Skeletal muscle tissue (tissue), 2 donors: Measurements from ENCODE around the gene F2R. TPM values are rescaled to one million over a fixed set of nuclear protein-coding genes. Genes with fewer than 3 reads are reported as not detected.

Experiments
- small RNA-seq: library from RNA; depleted of rRNA; stranded (forward); fragments of <200 nt; gene quantifications from one replicate; pipeline ENCODE3, GENCODE V24; 2014
- total RNA-seq: library from RNA; depleted of rRNA; stranded (reverse); fragments of >200 nt; gene quantifications from one replicate; pipeline ENCODE4 v1.2.3, GENCODE V29; 2014

F2R gene
- total RNA-seq, 1 donor from 2014 or later: 13.0 TPM

Small RNAs within 50 kb of the gene (small RNA-seq; reads per million reads assigned to genes)
- gene RF02154: not detected
- not detected for gene RF02155

Other genes starting within 250 kb of the F2R start
- under 0.01 TPM for gene F2RL2, start 92.7 kb upstream of the F2R start, total RNA-seq
- gene F2RL1, start 102.9 kb downstream of the F2R start, total RNA-seq: 0.52 TPM
- not detected for gene S100Z, start 133.9 kb downstream of the F2R start, total RNA-seq
- gene CRHBP, start 236.9 kb downstream of the F2R start, total RNA-seq: not detected